ENCODE measurements around the gene ASTN1.

DNA sequence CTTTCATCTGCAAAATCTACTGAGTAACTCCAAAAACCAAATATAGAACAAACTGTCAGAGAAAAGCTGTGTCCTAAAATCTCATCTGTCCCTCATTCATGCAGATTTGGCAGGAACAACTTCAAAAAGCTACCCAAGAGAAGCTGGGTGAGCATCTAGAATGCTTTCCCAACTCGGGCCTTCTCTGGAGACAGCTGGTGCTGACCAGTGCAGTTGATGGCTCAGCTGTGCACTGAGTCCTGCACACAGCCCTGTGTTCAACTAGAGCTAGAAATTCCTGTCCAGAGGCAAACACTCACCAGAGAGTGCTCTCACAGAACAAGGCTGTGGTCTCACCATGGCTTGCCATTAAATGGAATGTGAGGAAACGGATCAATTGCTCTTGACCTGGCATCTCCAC is 202.8 kb downstream of the ASTN1 start:
- TF ChIP-seq POLR2A (IDR thresholded peaks at IDR 0.05; ENCODE audit: low read depth, low read length) = no peak
- no peak for TF ChIP-seq POLR2AphosphoS5 (IDR thresholded peaks at IDR 0.05; ENCODE audit: low read depth, low read length)

Data from GM12891 (cell line).